Retina (tissue), 1 donor: ENCODE measurements around the gene LMBR1.

ENCODE experiments used
- DNase-seq: peaks from one replicate; pipeline ENCODE4 v3.0.0-alpha.2; 2016

Gene LMBR1

DNA sequence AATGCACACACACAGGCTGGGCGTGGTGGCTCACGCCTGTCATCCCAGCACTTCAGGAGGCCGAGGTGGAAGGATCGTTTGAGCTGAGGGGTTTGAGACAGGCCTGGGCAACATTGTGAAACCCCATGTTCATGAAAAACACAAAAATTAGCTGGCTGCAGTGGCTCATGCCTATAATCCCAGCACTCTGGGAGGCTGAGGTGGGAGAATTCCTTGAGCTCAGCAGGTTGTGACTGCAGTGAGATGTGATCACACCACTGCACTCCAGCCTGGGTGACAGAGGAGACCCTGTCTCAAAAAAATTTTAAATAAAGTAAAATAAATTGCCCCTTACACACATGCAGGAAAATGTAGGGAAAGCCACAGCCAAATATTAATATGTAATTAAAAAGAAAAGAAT lies 208.3 kb downstream of the LMBR1 start:
- DNase-seq: no peak

DNA sequence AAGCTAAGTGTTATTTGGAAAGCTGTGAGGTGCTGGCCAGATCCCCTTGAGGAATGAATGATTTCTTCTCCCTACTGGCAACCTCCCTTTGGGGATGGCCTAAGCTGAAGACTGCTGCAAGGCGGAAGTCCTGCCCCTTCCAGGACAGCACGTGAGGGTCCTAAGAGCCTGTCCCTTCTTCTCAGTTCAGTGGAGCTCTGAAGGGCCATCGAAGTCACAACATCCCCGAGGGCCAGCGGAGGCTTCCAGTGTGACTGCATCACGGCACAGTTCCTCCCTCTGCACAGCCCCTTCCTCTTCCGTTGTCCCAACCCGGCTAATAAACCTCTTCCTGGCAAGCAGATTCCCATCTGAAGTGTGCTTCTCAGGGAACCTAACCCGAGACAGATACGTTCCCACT lies 208.7 kb downstream of the LMBR1 start:
- DNase-seq: no peak

DNA sequence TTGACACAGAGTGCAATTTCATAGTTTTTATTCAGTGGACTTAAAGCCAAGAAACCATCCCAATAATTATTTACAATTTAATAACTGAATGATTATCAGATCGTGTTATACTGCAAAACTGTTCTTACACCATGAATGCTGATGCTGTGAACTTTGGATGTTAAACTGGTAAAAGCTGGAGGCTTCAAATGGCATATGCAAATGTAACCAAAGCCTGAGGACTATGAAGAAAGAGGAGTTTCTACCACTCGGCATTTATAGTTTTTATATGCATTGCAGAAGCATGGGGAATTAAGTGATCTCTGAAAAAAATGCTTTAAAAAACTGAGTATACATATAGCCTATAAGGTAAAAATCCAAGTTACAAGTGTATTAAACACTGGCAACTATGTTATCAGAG lies 210.1 kb downstream of the LMBR1 start:
- no peak for DNase-seq

DNA sequence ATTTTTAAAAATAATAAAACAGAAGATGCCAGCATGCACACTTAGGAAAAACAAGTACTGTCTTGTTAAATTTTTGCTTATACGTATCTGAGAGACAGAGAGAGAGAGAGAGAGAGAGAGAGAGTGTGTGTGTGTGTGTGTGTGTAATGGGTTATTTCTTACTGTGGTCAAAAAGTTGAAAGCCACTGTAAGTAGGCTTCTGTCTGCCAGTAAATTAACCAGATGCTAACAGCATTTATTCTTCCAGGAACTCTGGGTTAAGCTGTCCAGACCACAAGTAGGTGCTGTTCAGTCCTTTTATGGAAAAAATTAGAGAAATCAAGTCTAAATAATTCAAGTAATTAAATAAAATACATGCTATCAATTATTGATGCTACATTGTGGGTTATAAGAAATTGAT lies 212.7 kb downstream of the LMBR1 start:
- no peak for DNase-seq

DNA sequence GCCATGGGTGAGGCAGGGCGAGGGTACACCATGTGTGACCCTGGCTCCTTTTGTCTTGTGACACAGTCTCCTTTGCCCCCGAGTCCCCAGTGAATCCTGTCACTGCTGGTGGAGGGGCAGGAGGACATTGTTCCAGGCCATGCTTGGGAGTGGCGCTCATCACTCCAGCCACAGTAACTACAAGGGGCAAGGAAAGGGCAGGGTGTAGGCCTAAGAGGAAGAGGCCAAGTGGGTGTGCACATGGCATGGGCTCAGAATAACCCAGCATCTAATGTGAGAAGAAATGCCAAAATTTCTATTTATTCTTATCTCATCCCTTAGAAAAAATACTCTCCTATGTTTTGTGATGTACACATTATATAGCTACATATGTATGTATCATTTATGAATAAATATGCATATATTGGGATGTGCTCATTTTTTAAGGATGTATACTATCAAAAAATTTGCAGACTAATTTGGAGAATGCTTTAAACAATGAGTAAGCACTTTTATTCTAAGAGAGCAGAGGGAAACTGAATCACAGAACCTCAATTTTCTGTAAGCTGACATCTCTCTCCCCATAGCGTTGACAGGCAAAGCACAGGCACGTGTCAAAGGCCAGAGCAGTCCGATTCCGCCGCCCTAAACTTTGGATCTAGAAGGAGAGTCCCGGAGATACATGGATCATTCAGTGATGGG lies 215.5 kb downstream of the LMBR1 start:
- no peak for DNase-seq

DNA sequence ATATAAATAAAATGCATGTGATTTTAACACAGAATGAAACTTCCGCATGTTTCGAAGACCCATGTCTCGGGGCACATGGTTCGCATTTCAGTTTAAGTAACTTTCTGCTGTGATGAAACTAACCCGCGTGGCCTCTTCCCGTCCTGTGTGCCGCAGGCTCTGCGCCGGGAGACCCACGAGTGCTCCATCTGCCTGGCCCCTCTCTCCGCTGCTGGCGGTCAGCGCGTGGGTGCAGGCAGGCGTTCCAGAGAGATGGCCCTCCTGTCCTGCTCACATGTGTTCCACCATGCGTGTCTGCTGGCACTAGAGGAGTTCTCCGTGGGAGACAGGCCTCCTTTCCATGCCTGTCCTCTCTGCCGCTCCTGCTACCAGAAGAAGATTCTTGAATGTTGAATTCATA lies 216.7 kb downstream of the LMBR1 start:
- DNase-seq: no peak

DNA sequence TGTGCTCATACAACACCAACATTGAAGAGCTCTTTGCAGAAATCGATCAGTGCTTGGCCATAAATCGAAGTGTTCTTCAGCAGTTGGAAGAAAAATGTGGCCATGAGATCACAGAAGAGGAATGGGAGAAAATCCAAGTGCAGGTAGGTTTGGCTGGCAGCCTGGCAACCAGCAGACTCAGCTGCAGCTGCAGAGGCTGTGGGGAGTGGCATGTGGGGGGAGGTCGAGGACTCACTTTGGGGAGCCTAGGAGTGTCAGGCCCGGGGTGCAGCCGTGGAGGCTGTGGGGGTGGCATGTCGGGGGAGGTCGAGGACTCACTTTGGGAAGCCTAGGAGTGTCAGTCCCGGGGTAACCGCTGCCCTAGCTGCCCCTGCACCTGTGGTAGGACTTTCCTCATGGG lies 217.3 kb downstream of the LMBR1 start:
- no peak for DNase-seq

DNA sequence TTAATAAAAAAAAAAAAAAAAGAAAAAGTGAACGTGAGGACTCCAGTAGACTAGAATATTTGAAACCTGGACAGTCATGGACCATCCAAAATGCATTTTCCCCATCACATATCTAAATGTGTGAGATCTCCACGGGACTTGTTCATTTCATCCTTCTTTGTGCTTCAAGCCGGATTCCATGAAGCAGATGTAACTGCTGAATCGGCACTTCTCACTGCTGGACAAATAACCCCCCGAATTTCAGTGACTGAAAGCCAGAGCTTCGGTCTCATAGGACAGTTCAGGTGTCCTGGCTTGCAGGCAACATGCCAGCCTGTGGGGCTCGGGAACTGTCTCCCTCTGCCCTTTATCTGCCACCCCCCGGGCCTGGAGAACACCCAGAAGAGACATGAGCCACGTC lies 219.1 kb downstream of the LMBR1 start:
- DNase-seq: no peak

DNA sequence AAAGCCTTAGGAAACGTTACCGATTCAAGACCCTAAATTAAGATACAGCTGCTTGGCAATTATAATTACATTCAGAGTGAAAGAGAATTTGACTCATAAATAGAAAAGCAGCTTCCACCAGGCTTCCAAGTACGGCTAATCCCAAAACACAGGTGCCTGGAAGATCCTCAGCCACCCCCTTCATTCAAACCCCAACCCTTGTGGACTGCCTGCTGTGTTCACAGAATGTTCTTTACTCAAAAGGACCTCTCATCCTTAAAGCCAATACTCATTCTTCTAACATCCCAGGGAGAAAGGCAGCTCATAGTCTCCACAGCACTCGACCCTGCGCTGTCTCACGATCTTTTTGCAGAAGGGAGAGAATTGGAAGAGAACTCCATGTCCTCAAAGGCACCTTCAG lies 219.5 kb downstream of the LMBR1 start:
- DNase-seq: no peak

DNA sequence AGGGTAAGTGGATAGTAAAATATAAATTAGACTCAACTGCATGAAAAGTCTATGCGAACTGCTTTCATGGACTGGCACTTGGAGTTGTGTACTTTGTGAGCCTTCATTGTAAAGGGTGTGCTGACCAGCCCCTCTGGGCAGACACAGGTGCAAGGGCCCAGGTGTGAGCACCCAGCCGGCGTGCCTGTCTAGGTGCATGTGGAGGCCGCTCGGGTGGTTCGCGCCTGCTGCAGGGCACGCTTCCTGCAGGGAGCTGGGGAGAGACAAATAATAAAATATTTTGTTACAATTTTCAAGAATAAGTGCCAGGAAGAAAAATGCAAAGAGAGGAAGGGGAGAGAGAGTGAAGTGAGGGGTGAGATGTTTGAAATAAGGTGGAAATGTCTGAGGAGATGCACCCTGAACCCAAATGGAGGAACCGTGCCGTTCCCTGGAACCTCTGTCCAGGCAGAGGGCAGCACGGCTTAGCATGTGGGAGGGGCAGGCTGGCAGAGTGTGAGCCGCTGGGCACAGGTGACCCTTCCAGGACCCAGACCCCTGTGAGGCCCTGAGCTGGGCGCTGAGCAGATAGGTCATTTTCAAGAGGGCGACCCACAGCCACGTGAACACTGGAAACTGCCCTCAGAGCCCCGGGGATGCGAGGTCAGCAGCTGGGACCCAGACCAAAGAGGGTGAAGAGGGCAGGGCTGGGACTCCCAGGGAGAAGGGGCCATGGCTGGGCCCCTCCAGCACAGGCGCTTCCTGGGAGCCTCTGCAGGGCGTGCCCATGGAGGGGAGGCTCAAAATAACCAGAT lies 223.8 kb downstream of the LMBR1 start:
- DNase-seq: no peak

DNA sequence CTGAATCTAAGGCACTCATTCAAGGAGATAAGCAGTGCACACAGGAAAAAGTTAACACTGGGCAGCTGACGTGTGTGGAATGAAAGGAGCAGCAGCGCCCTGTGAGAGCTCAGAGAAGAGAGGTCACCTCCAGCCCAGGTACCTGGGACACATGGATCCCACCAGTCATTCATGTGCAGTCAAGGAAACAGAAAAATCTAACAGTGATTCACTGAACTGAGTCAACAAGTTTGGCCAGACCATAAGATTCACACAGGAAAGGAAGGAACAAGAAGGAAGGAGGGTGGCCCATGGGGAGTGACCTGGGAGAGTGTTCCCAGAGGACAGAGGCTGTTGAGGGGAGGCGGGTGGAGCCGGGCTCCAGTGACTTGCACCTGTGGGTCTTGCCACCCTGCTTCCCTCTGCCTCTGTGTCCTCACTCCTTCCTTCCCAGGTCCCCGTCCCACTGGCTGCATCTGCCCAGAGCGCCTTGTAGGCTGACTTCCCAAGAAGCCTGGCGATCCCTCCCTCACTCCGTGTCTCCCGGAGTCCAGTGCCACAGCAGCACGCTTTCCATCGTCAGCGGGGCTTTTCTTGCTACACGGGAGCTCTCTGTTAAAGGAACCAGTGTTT lies 224.7 kb downstream of the LMBR1 start:
- DNase-seq: no peak

DNA sequence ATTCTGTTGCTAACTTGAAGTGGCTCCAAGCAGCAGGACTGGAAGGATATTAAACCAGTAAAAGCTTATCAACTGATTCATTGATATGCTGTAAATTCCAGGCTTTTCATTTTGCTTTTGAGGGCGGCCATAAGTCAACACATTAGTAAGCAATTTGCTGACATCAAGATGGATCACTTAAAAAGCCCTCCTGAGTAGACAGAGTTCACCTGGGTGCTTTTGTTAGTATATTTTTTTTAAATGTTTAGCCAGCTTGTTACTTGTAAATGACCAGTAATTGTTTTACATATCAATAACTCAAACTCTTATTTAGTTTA lies 225.9 kb downstream of the LMBR1 start:
- DNase-seq: no peak

DNA sequence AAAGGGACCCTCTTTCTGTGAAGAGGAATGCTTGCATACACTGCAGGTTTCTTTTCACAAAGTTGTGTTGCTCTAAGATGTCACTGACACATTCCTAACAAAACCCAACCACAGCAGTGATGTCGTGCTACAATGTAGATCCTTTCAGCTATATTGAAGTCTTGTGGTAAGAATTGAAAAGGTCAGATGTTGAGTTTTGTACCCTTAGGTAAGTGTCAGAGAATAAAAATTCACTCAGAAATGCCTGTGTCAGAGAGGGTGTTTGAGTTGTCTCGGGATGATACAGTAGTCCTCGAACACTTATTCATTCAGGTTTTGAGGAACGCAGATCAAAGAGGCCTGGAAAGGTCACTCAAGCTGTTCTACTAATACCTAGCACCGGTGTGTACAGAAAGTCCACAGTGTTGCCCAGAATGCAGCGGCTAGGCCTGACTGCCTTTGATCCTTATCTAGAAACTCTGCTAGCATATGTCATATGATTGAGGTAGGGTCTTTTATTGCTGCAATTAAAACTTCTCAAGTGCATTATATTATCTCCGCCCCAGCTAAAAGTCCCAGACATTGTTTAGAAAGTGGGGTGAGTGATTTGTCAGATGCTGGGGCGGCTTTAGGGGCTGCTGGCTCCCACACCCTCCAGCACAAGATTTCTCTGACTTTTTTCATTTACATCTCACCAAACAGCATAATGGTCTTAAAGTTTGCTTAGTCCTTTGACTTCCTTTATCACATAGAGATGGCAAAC lies 226.4 kb downstream of the LMBR1 start:
- DNase-seq: no peak

DNA sequence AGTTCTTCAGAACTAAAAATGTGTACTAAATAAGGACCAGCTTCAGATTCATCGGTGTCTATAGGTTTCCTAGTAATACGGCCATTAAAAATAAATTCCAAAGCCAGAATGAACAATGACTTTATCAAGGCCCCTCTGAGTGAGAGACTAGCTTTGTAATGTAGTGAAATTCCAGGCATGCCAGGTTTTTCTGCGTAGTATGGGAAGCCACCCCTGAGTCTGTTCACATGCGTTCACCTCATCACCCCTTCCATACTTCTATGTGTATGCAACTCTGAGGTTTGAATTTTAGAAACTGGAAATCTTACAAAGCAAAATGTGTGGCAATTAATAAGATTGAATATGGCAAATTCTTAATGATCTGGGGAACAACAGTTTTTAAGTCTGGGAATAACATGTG lies 227.9 kb downstream of the LMBR1 start:
- no peak for DNase-seq

DNA sequence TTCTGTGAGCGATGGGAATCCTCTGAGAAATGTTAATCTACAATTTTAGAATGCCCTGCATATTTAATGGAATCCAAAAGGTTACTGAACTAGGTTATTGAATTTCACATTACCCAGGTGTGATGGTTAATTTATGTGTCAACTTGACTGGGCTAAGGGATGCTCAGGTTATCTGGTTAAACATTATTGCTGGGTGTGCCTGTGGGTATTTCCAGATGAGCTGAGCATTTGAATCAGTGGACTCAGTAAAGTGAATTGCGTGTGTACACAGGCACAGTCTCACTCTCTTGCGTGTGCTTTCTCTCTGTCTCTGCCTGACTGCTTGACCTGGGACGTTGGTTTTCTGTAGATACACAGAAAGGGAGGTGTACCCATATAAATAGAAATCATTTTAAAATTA lies 230.7 kb downstream of the LMBR1 start:
- no peak for DNase-seq

DNA sequence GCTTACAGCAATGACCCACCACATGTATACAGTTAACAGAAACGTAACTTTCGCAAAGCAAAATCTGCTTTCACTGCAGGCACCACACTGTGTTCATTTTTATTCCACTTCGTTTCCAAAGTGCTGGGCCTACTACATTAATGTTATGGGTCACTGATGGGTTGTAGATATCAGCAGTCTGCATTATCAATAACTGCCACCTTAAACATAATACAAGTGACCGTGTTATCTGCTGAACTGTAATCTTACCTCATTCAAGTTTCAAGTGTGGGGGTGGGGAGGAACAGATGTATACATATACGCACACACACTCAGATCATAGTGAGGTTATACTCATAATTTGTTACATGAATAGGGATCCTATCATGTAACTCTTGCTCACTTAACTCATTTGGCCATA lies 231.3 kb downstream of the LMBR1 start:
- no peak for DNase-seq

DNA sequence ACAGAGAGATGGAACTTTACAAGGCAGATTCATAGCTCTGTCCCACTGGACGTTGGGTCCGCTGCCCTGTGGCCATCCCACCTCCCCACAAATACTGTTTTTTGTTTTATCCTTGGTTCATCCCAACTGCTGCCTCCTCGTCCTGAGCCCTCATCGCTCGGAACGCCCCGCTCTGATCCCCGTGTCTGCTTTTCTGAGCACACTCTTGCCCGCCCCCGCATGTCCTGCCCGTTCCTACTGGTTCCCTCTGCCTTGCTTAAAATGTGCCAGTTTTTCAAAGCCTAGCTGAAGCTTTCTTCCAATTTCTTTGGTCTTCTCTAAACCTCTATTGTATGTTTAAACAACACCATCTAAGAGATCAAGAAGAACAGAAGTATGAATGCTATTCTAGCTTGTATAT lies 233.0 kb downstream of the LMBR1 start:
- DNase-seq: no peak

DNA sequence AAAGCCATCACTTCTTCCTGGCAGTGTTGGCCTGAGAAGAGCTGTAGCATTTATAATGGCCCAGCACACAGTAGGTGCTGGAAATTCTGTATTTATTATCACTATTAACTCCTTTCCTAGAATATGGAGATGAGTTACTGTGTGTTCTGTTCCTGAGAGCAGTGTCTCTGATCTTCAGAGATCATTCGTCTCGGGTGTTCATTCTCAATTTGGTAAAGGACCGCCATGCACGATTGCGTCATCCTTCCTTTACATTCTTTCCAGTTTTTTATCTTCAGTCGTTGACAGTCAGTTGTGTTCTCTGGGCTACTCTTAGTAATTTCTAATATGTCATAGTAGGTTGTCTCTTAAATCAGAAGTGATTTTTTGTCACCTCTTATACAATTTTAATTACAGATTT lies 233.8 kb downstream of the LMBR1 start:
- DNase-seq: no peak

DNA sequence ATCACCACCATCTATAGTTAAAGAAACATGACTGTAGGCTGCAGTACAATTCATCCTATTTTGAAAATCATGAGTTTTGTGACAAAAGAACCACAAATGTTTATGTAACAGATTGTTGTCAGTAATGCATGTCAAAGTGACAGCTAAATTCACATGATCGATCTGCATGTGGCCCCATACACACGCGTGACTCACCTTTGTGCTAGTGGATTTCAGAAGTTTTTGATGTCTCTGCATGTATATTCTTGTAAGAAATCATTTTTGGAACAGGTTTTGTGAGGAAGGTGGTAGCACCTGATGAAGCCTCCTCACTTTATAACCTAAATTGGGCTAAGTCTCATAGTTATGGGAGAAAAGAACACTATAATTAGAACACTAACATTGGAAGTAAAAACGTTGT lies 235.3 kb downstream of the LMBR1 start:
- DNase-seq: no peak

DNA sequence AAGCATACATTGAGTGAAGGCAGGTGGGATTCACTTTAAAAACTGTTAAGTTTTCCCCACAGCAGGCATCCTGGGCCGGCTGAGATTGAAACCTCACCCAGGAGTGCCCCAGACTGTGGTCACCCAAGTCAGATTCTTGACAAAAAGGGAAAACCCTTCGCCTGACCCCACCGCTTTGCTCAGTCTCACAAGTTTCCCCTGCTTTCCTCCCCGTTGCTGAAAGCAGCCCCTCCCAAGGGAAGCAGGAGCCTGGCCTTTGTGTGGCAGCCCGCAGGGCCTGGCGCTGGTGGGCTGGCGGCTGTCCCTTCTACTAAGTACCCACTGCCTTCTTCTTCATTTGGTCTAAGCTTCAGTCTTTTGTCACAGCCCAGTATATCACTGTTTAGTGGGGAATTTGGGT lies 236.4 kb downstream of the LMBR1 start:
- peak; percentile 18 for DNase-seq

DNA sequence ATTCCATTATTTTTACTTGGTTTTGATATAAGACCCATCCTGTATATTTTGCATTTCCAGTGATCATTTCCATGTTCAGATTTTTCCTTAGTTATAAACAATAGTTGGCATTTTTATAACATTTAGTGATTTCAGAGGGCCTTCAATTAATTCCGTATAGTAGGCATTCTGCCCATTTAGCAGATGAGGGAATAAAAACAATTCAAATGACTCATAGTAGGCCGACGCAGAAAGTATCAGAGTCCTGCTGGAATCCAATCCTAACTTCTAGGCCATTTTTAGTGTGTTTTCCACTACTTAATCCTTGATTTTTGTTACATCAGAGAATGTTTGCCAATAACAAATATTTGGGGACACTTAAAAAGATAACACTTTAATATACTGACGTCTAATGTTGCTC lies 237.0 kb downstream of the LMBR1 start:
- DNase-seq: no peak

DNA sequence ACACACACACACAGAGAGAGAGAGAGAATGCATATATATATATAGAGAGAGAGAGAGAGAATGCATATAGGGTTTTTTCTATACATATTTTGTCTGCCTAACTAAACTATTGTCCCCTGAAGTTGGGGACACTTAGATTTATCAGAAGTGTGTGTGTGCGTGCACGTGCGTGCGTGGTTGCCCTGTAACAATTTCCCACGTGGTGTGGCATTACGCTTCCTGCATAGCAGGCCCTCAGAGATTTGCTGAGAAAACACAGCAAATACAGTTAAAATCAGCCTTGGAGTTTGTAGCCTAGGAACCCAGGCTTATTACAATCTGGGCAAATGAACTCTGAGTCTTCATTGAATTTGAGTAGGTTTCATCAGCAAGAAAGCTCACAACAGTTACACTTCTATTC lies 237.7 kb downstream of the LMBR1 start:
- DNase-seq: no peak

DNA sequence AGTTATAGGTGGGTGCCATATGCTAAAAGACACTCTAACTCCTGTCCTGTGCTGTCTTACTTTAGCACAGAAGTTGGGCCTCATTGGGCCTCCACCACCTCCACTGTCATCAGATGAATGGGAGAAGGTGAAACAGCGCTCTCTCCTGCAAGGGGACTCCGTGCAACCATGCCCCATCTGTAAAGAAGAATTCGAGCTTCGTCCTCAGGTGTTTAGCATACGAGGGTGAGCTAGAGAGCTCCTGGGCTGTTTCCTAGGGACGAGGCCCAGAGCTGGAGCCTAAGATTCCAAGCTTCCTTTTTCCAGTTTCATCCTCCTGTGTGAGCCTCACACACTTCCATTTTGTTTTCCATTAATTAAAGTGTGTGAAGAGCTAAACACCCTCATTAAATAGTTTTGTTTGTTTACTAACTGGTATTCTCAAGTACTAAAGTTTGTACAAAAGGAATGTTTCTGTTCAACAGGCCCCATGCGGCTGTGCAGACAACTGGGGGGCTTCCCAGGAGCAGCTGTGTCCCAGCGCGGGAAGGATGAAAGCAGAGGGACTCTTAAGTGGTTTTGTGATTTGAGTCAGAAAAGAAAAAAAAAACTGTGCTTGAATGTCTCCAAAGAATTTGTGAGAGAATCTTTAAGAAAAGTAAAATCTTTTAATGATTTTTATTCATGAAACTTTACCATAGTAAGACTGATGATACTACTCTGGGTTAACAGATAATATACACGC lies 238.3 kb downstream of the LMBR1 start:
- no peak for DNase-seq
